ENCODE data around the gene TPGS1.
"Not testable (repeated sequence)": the region's sequence is repeated elsewhere in the genome, so short reads cannot be mapped to it uniquely, and the experiment has no call there.

The TPGS1 gene

GRCh38 chr19:478976-479375 lies 28.3 kb upstream of the TPGS1 start:
- DNase-seq (ENCODE audit: low read depth), result no peak
- no peak for TF ChIP-seq CTCF (IDR thresholded peaks at IDR 0.05; ENCODE audit: insufficient read depth, low read depth, low read length, missing control alignments)
- H3K4me3 ChIP-seq (ENCODE audit: low read depth, low read length), result no peak overlapping the region

- no peak for DNase-seq (ENCODE audit: low read depth)
- no peak for TF ChIP-seq CTCF (IDR thresholded peaks at IDR 0.05; ENCODE audit: insufficient read depth, low read depth, low read length, missing control alignments)
- H3K4me3 ChIP-seq (ENCODE audit: low read depth, low read length), result no peak overlapping the region
Measured at GRCh38 chr19:480016-480855, 27.1 kb upstream of the TPGS1 start.

- DNase-seq (ENCODE audit: low read depth); H3K4me3 ChIP-seq (ENCODE audit: low read depth, low read length): not testable (repeated sequence)
Measured at GRCh38 chr19:481100-481499, 26.2 kb upstream of the TPGS1 start.

DNA sequence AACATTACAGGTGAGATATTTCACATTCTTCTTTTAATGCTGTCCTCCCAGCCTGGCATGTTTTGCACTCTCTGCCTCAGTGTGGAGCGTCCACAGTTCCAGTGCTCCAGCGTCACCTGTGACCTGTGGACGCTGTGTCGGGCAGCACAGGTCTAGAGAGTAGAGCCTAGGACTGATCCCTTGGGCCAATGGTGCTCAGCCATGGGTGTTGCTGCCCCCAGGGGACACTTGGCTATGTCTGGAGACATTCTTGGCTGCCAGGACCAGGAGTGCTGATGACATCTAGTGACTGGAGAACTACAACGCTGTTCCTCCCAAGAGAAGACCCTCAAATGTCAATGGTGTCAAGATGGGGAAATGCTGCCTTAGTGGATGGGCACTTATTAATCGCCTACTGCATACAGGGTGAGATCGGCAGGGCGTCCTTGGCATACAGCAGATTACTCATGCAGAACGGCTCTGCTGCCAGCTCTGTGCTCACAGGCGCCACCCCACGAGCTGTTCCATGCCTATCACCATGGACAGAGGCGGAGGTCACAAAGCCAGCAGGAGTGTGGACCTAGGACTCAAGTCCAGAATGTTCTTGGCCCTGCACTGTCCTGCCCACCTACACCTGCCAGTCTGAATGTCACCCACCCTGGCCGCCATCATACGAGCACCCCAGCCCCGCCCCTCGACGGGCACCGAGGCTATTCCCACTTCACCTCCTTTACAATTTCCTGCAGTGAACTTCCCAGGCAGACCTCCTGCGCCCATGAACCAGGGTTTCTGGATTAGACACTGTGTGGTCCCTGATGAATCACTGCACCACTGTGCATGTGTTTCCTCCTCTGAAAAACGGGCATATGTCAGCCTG lies 24.9 kb upstream of the TPGS1 start:
- TF ChIP-seq CTCF (IDR thresholded peaks at IDR 0.05; ENCODE audit: insufficient read depth, low read depth, low read length, missing control alignments), result no peak
- H3K4me3 ChIP-seq (ENCODE audit: low read depth, low read length), result no peak overlapping the region
- no peak for DNase-seq (ENCODE audit: low read depth)

- DNase-seq (ENCODE audit: low read depth), result no peak
- no peak overlapping the region for H3K4me3 ChIP-seq (ENCODE audit: low read depth, low read length)
- no peak for TF ChIP-seq CTCF (IDR thresholded peaks at IDR 0.05; ENCODE audit: insufficient read depth, low read depth, low read length, missing control alignments)
Measured at GRCh38 chr19:483332-484072, 23.8 kb upstream of the TPGS1 start.

DNA sequence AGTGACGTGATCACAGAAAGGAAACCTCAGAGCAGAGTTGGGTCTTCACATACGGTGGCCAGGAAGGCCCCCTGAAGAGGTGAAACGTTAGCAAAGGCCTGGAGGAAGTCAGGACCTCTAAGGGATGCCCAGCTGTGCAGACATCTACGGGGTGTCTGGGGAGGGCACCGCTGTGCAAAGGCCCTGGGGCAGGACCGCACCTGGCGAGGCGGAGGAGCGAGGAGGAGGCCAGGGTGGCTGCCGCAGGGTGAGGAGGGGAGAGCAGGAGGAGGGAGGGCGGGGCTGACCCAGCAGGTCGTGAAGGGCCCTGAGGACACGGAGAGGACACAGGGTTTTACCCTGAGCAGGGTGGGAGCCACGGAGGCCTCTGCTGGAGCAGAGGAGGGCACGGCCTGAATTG lies 22.8 kb upstream of the TPGS1 start:
- DNase-seq (ENCODE audit: low read depth), result no peak
- H3K4me3 ChIP-seq (ENCODE audit: low read depth, low read length), result no peak overlapping the region
- TF ChIP-seq CTCF (IDR thresholded peaks at IDR 0.05; ENCODE audit: insufficient read depth, low read depth, low read length, missing control alignments), result no peak

DNA sequence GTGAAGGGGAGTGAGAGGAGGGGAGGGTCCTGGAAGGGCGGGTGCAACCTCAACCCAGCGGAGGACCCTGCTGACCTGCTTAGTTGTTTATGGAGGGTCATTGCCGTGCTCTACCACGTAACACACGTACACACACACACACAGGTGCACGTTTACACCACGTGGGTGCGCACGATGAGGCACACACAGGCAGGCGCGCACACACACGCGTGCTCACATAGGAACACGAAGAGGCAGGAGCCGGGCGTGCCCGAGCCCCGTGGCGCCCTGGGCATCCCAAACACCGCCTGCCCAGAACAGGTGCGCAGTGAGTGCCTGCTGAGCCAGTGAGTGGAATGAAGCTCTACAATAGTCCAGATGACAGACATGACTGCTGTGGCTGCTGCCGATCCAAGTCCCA lies 22.2 kb upstream of the TPGS1 start:
- no peak for TF ChIP-seq CTCF (IDR thresholded peaks at IDR 0.05; ENCODE audit: insufficient read depth, low read depth, low read length, missing control alignments)
- no peak overlapping the region for H3K4me3 ChIP-seq (ENCODE audit: low read depth, low read length)
- no peak for DNase-seq (ENCODE audit: low read depth)

All from GM12865 (cell line).